Sigmoid colon (tissue), 7 donors: ENCODE results near the gene MCU. TPM values are rescaled to one million over a fixed set of nuclear protein-coding genes. Genes with fewer than 3 reads are reported as not detected.
"Not testable (repeated sequence)": the region's sequence is repeated elsewhere in the genome, so short reads cannot be mapped to it uniquely, and the experiment has no call there.

ENCODE experiments used
- DNase-seq: peaks from one replicate; pipeline ENCODE4 v3.0.0-alpha.2; 2019
- H3K27ac ChIP-seq, 4 donors: fragments of 200-600 bp; sonication (generic); one replicate each; pipeline ENCODE4 v1.5.1; 2016 to 2019; ENCODE audit warnings: mild to moderate bottlenecking in 1 of 4
- H3K27me3 ChIP-seq, 3 donors: fragments of 200-600 bp; sonication (generic); one replicate each; pipeline ENCODE4 v1.5.1; 2019; ENCODE audit warnings: mild to moderate bottlenecking in 1 of 3
- H3K36me3 ChIP-seq, 4 donors: fragments of 200-600 bp; sonication (generic); one replicate each; pipeline ENCODE4 v1.5.1; 2016 to 2019
- H3K4me1 ChIP-seq, 4 donors: fragments of 200-600 bp; sonication (generic); one replicate each; pipeline ENCODE4 v1.5.1; 2017 to 2019
- H3K4me3 ChIP-seq, 4 donors: fragments of 200-600 bp; sonication (generic); one replicate each; pipeline ENCODE4 v1.5.1; 2017 to 2019; ENCODE audit warnings: mild to moderate bottlenecking in 2 of 4, moderate library complexity in 1 of 4
- H3K9me3 ChIP-seq, 4 donors: fragments of 200-600 bp in 3 of 4; sonication (generic) in 3 of 4; one replicate each; pipeline versions ENCODE4 v1.5.1 to v1.6.1; 2013 to 2019
- CTCF ChIP-seq, 4 experiments: fragments of 450-650 bp in 3 of 4; fragments of 200-600 bp in 1 of 4; IDR thresholded peaks; one replicate each; pipeline ENCODE4 v1.5.1; 2016 to 2019; ENCODE audit warnings: antibody characterized with exemption in 4 of 4, mild to moderate bottlenecking in 3 of 4, moderate library complexity in 2 of 4
- EP300 ChIP-seq, 4 donors: sonication (generic); formaldehyde crosslinking; IDR thresholded peaks; one replicate each; pipeline ENCODE4 v1.6.1; 2017; ENCODE audit warnings: antibody characterized with exemption in 4 of 4
- POLR2A ChIP-seq, 2 donors: fragments of 450-650 bp; IDR thresholded peaks; one replicate each; pipeline ENCODE4 v1.6.1; 2016; ENCODE audit warnings: antibody characterized with exemption in 2 of 2, mild to moderate bottlenecking in 2 of 2, moderate library complexity in 2 of 2
- POLR2AphosphoS5 ChIP-seq, 4 donors: sonication (generic); formaldehyde crosslinking; IDR thresholded peaks; one replicate each; pipeline ENCODE4 v1.6.1; 2017; ENCODE audit warnings: antibody characterized with exemption in 4 of 4
- WGBS, 2 donors: extraction: QIAGEN DNeasy Blood & Tissue Kit; methylation state at CpG; one replicate each; pipeline ENCODE4 v1.1.7; 2013; 5-methylcytosine and 5-hydroxymethylcytosine counted together
- intact Hi-C: fragments of 100-400 bp; cut with DNase I; formaldehyde crosslinking; loops from one replicate; pipeline ENCODE4 v1.15.1; 2023
- polyA plus RNA-seq, 3 donors: library from polyadenylated mRNA; stranded (reverse); fragments of 200-250 nt; gene quantifications; one replicate each; pipeline ENCODE4 v1.2.3, GENCODE V29; 2013
- total RNA-seq, 4 donors: library from RNA; depleted of rRNA; stranded (reverse); fragments of >200 nt; gene quantifications; one replicate each; pipeline ENCODE4 v1.1.0, GENCODE V29; 2016
- donor health status: healthy with polysubstance abuse.
- donor health status: Bipolar disorder and iron deficiency.
- donor health status: healthy.

MCU gene
- total and polyA plus RNA-seq, 7 donors, result 14.7 to 75.6 (median 19.4) TPM

GRCh38 chr10:72762042-72762441, 70.1 kb downstream of the MCU start:
- DNase-seq, result no peak

GRCh38 chr10:72763201-72763600, 71.3 kb downstream of the MCU start:
- Histone ChIP-seq H3K27ac (no peak overlapping the region), H3K4me3 (no peak overlapping the region), H3K36me3 (no peaks in the 10 kb centered on the region), H3K27me3 (no peaks in the 10 kb centered on the region), H3K4me1 (no peaks in the 10 kb centered on the region), H3K9me3 (no peaks in the 10 kb centered on the region)
- TF ChIP-seq CTCF (IDR thresholded peaks at IDR 0.05) (no peak), POLR2A (IDR thresholded peaks at IDR 0.05) (no peak), POLR2AphosphoS5 (IDR thresholded peaks at IDR 0.05) (no peak), EP300 (IDR thresholded peaks at IDR 0.05) (no peak)
- no peak for DNase-seq
- intact Hi-C loops, result no loop called here
- 95 to 96% methylated on average over 3 of the region's 3 CpGs for whole genome bisulfite sequencing, 2 donors

More at GRCh38 chr10:72762042-72762441, 70.1 kb downstream of the MCU start:
- no peaks in the 10 kb centered on the region for H3K27me3 ChIP-seq
- intact Hi-C loops, result no loop called here
- H3K36me3 ChIP-seq, result no peaks in the 10 kb centered on the region
- no peak overlapping the region for H3K27ac ChIP-seq
- no peaks in the 10 kb centered on the region for H3K4me1 ChIP-seq
- H3K4me3 ChIP-seq, result no peak overlapping the region
- no peaks in the 10 kb centered on the region for H3K9me3 ChIP-seq
- TF ChIP-seq POLR2AphosphoS5 (IDR thresholded peaks at IDR 0.05) (no peak), EP300 (IDR thresholded peaks at IDR 0.05) (no peak)

- Histone ChIP-seq H3K27ac (no peak overlapping the region), H3K4me1 (no peaks in the 10 kb centered on the region), H3K27me3 (no peaks in the 10 kb centered on the region), H3K36me3 (no peaks in the 10 kb centered on the region), H3K4me3 (no peak overlapping the region), H3K9me3 (no peaks in the 10 kb centered on the region)
- intact Hi-C loops, result no loop called here
- no peak for TF ChIP-seq CTCF (IDR thresholded peaks at IDR 0.05)
- no peak for TF ChIP-seq POLR2AphosphoS5 (IDR thresholded peaks at IDR 0.05)
- no peak for TF ChIP-seq EP300 (IDR thresholded peaks at IDR 0.05)
- no peak for TF ChIP-seq POLR2A (IDR thresholded peaks at IDR 0.05)
- DNase-seq, result no peak
Observed at GRCh38 chr10:72764151-72764550, 72.2 kb downstream of the MCU start.

- no peaks in the 10 kb centered on the region for H3K27me3 ChIP-seq
- no peak for TF ChIP-seq POLR2AphosphoS5 (IDR thresholded peaks at IDR 0.05)
- no peak for TF ChIP-seq EP300 (IDR thresholded peaks at IDR 0.05)
- TF ChIP-seq CTCF (IDR thresholded peaks at IDR 0.05), result no peak
- TF ChIP-seq POLR2A (IDR thresholded peaks at IDR 0.05), result no peak
- no peak overlapping the region for H3K4me3 ChIP-seq
- DNase-seq, result no peak
- intact Hi-C loops, result no loop called here
- no peaks in the 10 kb centered on the region for H3K36me3 ChIP-seq
- H3K4me1 ChIP-seq, result no peaks in the 10 kb centered on the region
- H3K27ac ChIP-seq, result no peak overlapping the region
- 87 to 93% methylated on average over 3 of the region's 3 CpGs for WGBS, 2 donors
- no peaks in the 10 kb centered on the region for H3K9me3 ChIP-seq
Observed at GRCh38 chr10:72765051-72765745, 73.3 kb downstream of the MCU start.

- H3K9me3 ChIP-seq, H3K27me3 ChIP-seq, H3K4me3 ChIP-seq, intact Hi-C loops, H3K27ac ChIP-seq, H3K4me1 ChIP-seq, H3K36me3 ChIP-seq, DNase-seq: not testable (repeated sequence)
Observed at GRCh38 chr10:72771195-72771594, 79.3 kb downstream of the MCU start.

GRCh38 chr10:72772031-72772430, 80.1 kb downstream of the MCU start:
- intact Hi-C loops, result no loop called here
- H3K36me3 ChIP-seq, result no peaks in the 10 kb centered on the region
- no peaks in the 10 kb centered on the region for H3K9me3 ChIP-seq
- no peaks in the 10 kb centered on the region for H3K4me1 ChIP-seq
- DNase-seq, result no peak
- TF ChIP-seq POLR2A (IDR thresholded peaks at IDR 0.05) (no peak), POLR2AphosphoS5 (IDR thresholded peaks at IDR 0.05) (no peak), EP300 (IDR thresholded peaks at IDR 0.05) (no peak)
- H3K27me3 ChIP-seq, result no peaks in the 10 kb centered on the region
- no peak overlapping the region for H3K4me3 ChIP-seq
- no peak overlapping the region for H3K27ac ChIP-seq
- 95 to 98% methylated on average over 1 of the region's 1 CpG for WGBS, 2 donors
